Measurements from ENCODE around the gene HOXD3.

HOXD3 gene

GRCh38 chr2:176122052-176122682 lies 34.9 kb upstream of the HOXD3 start:
- DNase-seq = no peak

- no peak for DNase-seq
Observed at GRCh38 chr2:176122683-176123410, 34.3 kb upstream of the HOXD3 start, which contains the start of gene HOXD9. TSS of gene HOXD9 (plus strand) at chr2:176122719. CDS start at chr2:176122769, 50 bp downstream.

GRCh38 chr2:176123411-176124109 lies 33.5 kb upstream of the HOXD3 start:
- DNase-seq = no peak

- DNase-seq = no peak
Observed at GRCh38 chr2:176124110-176124946, 32.8 kb upstream of the HOXD3 start.

GRCh38 chr2:176124947-176125771 lies 31.9 kb upstream of the HOXD3 start:
- no peak for DNase-seq

DNA sequence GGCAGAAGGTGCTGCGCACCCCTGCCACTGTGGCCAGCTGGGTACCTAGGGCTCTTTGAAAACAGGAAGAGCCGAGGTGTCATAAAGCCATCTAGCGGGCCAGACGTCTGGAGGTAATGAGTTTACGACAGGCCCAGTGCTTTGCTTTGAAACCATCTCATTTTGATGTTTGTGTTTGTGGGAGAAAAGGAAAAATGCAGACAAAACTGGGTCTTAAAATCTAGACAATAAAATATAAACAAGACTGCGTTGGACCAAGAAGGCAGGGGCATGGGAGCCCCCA lies 31.4 kb upstream of the HOXD3 start:
- DNase-seq = no peak

GRCh38 chr2:176126929-176127773 lies 30.0 kb upstream of the HOXD3 start:
- peak; percentile 57 for DNase-seq

- DNase-seq = no peak
Observed at GRCh38 chr2:176127774-176128072, 29.4 kb upstream of the HOXD3 start.

GRCh38 chr2:176128172-176128981 lies 28.7 kb upstream of the HOXD3 start:
- DNase-seq = no peak

GRCh38 chr2:176128982-176129796 lies 27.9 kb upstream of the HOXD3 start, which contains the start of gene HOXD8:
TSS of gene HOXD8 (plus strand) at chr2:176129705. CDS start at chr2:176130367, 662 bp downstream.
- DNase-seq = peak; percentile 62

DNA sequence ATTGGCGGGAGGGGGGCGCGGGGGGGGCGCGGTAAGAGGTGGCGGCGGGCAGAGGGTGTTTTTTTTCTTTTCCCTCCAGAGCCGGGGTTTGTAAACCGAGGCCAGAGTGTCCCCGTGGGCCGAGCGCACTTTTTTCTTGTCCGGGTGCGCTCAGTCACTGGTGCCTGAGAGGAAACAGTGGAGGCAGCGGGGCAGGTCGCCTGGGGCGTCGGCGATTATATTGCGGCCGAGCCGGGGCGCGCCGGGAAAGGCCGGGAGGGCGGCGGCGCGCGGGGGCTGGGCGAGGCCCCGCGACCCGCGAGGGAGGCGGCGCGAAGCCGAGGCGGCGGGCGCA lies 27.3 kb upstream of the HOXD3 start:
- DNase-seq = no peak

DNA sequence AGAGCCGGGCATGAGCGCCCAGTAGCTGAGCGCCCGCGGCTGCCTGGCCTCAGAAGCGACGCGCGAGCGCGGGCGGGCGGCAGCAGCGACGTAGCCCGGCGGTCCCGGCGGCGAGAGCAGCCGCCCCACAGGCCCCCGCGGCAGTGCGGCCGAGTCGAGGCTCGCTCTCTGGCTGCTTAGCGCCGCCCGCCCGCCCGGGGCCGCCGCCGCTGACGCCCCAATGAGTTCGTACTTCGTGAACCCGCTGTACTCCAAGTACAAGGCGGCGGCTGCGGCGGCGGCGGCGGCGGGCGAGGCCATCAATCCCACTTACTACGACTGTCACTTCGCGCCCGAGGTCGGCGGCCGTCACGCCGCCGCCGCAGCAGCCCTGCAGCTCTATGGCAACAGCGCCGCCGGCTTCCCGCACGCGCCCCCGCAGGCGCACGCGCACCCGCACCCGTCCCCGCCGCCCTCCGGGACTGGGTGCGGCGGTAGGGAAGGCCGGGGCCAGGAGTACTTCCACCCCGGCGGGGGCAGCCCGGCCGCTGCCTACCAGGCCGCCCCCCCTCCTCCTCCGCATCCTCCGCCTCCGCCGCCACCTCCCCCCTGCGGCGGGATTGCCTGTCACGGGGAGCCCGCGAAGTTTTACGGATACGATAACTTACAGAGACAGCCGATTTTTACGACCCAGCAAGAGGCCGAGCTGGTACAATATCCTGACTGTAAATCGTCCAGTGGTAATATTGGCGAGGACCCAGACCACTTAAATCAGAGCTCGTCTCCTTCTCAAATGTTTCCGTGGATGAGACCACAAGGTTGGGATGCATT lies 26.8 kb upstream of the HOXD3 start:
- peak; percentile 65 for DNase-seq

- no peak for DNase-seq
Observed at GRCh38 chr2:176130957-176131847, 25.9 kb upstream of the HOXD3 start.

DNA sequence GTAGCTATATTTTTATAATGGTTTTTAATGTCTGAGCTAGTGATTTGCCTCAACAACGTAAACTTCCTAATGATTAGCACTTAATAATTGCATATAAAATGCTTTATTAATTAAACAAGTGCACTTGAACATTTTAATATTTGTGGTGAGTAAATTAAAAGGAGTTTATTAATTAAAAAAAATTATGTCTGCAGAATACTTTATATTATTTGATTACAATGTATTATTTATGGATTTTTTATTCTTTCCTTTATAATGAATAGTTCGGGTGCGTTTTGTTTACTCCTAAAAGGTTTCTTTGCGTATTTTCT lies 25.3 kb upstream of the HOXD3 start:
- DNase-seq = no peak

GRCh38 chr2:176132205-176133171 lies 24.6 kb upstream of the HOXD3 start:
- no peak for DNase-seq

GRCh38 chr2:176133389-176133788 lies 23.7 kb upstream of the HOXD3 start:
- DNase-seq = no peak

GRCh38 chr2:176134035-176134434 lies 23.1 kb upstream of the HOXD3 start:
- no peak for DNase-seq

Measured in NCI-H2171 treated with DMSO at 0.1 percent for 48 hours (cell line).